HUES48 (cell line): ENCODE results near the gene DIP2B.
"Not testable (repeated sequence)": the region's sequence is repeated elsewhere in the genome, so short reads cannot be mapped to it uniquely, and the experiment has no call there.

Source experiments
- H3K27ac ChIP-seq: one replicate; pipeline ENCODE4 v1.7.0; 2013; ENCODE audit warnings: low read depth, low read length, inconsistent platforms
- H3K27me3 ChIP-seq: 2 replicates; pipeline ENCODE4 v1.6.1; 2013; ENCODE audit warnings: mild to moderate bottlenecking, low read length; ENCODE audit not compliant: control insufficient read depth, insufficient read depth
- H3K36me3 ChIP-seq: 2 replicates; pipeline ENCODE4 v1.6.1; 2013; ENCODE audit warnings: low read length; ENCODE audit not compliant: control insufficient read depth, insufficient read depth
- H3K4me1 ChIP-seq: 2 replicates; pipeline ENCODE4 v1.6.1; 2013; ENCODE audit warnings: mild to moderate bottlenecking, low read length; ENCODE audit not compliant: control insufficient read depth, insufficient read depth
- H3K4me3 ChIP-seq: 2 replicates; pipeline ENCODE4 v1.5.1; 2013; ENCODE audit warnings: mild to moderate bottlenecking, low read depth, low read length
- H3K9ac ChIP-seq: 2 replicates; pipeline ENCODE4 v1.6.1; 2013; ENCODE audit warnings: mild to moderate bottlenecking, low read depth, low read length, moderate library complexity
- H3K9me3 ChIP-seq: 2 replicates; pipeline ENCODE4 v1.6.1; 2013; ENCODE audit warnings: low read length; ENCODE audit not compliant: control insufficient read depth, insufficient read depth

Gene DIP2B

GRCh38 chr12:50753232-50753769 is 248.5 kb downstream of the DIP2B start:
- Histone ChIP-seq H3K4me1 (no peaks in the 10 kb centered on the region), H3K27ac (no peak overlapping the region), H3K27me3 (no peaks in the 10 kb centered on the region), H3K4me3 (no peak overlapping the region), H3K9me3 (no peaks in the 10 kb centered on the region), H3K36me3 (no peaks in the 10 kb centered on the region), H3K9ac (no peak overlapping the region)

GRCh38 chr12:50763639-50764285 is 259.0 kb downstream of the DIP2B start, which contains the start of gene ATF1:
Gene ATF1, plus strand, starts transcription at chr12:50764101. Its CDS starts 16,045 bp downstream, at chr12:50780146.
- H3K27ac ChIP-seq: peak within 1 kb of the TSS; percentile 100
- H3K4me3 ChIP-seq: peak within 1 kb of the TSS; percentile 80
- peak within 1 kb of the TSS; percentile 91 for H3K9ac ChIP-seq
- no peaks in the 10 kb centered on the region for H3K36me3 ChIP-seq
- no peaks in the 10 kb centered on the region for H3K9me3 ChIP-seq
- H3K27me3 ChIP-seq: no peaks in the 10 kb centered on the region
- H3K4me1 ChIP-seq: peaks cover 13% of the 10 kb centered on the region

- Histone ChIP-seq H3K4me1 (peaks cover 13% of the 10 kb centered on the region), H3K36me3 (no peaks in the 10 kb centered on the region), H3K9me3 (no peaks in the 10 kb centered on the region), H3K9ac (peak overlapping the region; percentile 91), H3K4me3 (peak overlapping the region; percentile 80), H3K27ac (peak overlapping the region; percentile 100), H3K27me3 (no peaks in the 10 kb centered on the region)
Observed at GRCh38 chr12:50764286-50765094, 259.7 kb downstream of the DIP2B start.

- Histone ChIP-seq H3K9ac (peak overlapping the region; percentile 91), H3K4me1 (peaks cover 13% of the 10 kb centered on the region), H3K27ac (peak overlapping the region; percentile 100), H3K9me3 (no peaks in the 10 kb centered on the region), H3K27me3 (no peaks in the 10 kb centered on the region), H3K36me3 (peaks cover 3% of the 10 kb centered on the region; the same call in 1 of the 2 replicates), H3K4me3 (peak overlapping the region; percentile 80)
Observed at GRCh38 chr12:50765095-50765911, 260.5 kb downstream of the DIP2B start.

- Histone ChIP-seq H3K27me3 (no peaks in the 10 kb centered on the region), H3K36me3 (peaks cover 8% of the 10 kb centered on the region; the same call in 1 of the 2 replicates), H3K27ac (no peak overlapping the region), H3K4me3 (no peak overlapping the region), H3K9ac (no peak overlapping the region), H3K9me3 (no peaks in the 10 kb centered on the region), H3K4me1 (peaks cover 8% of the 10 kb centered on the region)
Observed at GRCh38 chr12:50768391-50768790, 263.6 kb downstream of the DIP2B start.

- not testable (repeated sequence) for H3K9ac ChIP-seq, H3K4me1 ChIP-seq
Observed at GRCh38 chr12:50768813-50769212, 264.0 kb downstream of the DIP2B start.

GRCh38 chr12:50771409-50771808 is 266.6 kb downstream of the DIP2B start:
- no peaks in the 10 kb centered on the region for H3K4me1 ChIP-seq
- no peak overlapping the region for H3K9ac ChIP-seq
- no peaks in the 10 kb centered on the region for H3K27me3 ChIP-seq
- H3K36me3 ChIP-seq: peaks cover 8% of the 10 kb centered on the region
- H3K4me3 ChIP-seq: no peak overlapping the region
- H3K9me3 ChIP-seq: no peaks in the 10 kb centered on the region
- no peak overlapping the region for H3K27ac ChIP-seq

More at GRCh38 chr12:50768813-50769212, 264.0 kb downstream of the DIP2B start:
- not testable (repeated sequence) for H3K36me3 ChIP-seq, H3K27ac ChIP-seq, H3K4me3 ChIP-seq, H3K9me3 ChIP-seq, H3K27me3 ChIP-seq

GRCh38 chr12:50772470-50772869 is 267.7 kb downstream of the DIP2B start:
- Histone ChIP-seq H3K4me1 (no peaks in the 10 kb centered on the region), H3K36me3 (peaks cover 8% of the 10 kb centered on the region), H3K4me3 (no peak overlapping the region), H3K9ac (no peak overlapping the region), H3K9me3 (no peaks in the 10 kb centered on the region), H3K27me3 (no peaks in the 10 kb centered on the region), H3K27ac (no peak overlapping the region)

GRCh38 chr12:50772877-50773276 is 268.1 kb downstream of the DIP2B start:
- no peaks in the 10 kb centered on the region for H3K4me1 ChIP-seq
- no peak overlapping the region for H3K27ac ChIP-seq
- H3K36me3 ChIP-seq: peaks cover 8% of the 10 kb centered on the region
- H3K4me3 ChIP-seq: no peak overlapping the region
- no peak overlapping the region for H3K9ac ChIP-seq
- H3K9me3 ChIP-seq: no peaks in the 10 kb centered on the region
- no peaks in the 10 kb centered on the region for H3K27me3 ChIP-seq

GRCh38 chr12:50775251-50775650 is 270.5 kb downstream of the DIP2B start:
- no peak overlapping the region for H3K27ac ChIP-seq
- H3K4me3 ChIP-seq: no peak overlapping the region
- no peaks in the 10 kb centered on the region for H3K9me3 ChIP-seq
- H3K36me3 ChIP-seq: peaks cover 12% of the 10 kb centered on the region
- H3K9ac ChIP-seq: no peak overlapping the region
- H3K27me3 ChIP-seq: no peaks in the 10 kb centered on the region
- no peaks in the 10 kb centered on the region for H3K4me1 ChIP-seq
